Neural progenitor cell (in vitro differentiated cells): ENCODE results near the gene LRFN2. TPM values are rescaled to one million over a fixed set of nuclear protein-coding genes. Genes with fewer than 3 reads are reported as not detected.

Experiments used
- DNase-seq: peaks from one replicate; pipeline ENCODE4 v3.0.0-alpha.2; 2016; ENCODE audit warnings: low spot score
- H2AFZ ChIP-seq: fragments of 200-600 bp; sonication (generic); replicated peaks from 2 replicates; pipeline ENCODE4 v1.6.1; 2016; ENCODE audit warnings: antibody characterized with exemption
- H3F3A ChIP-seq: fragments of 200-600 bp; sonication (generic); 2 replicates; pipeline ENCODE4 v1.6.1; 2016; ENCODE audit warnings: antibody characterized with exemption, low read depth
- H3K27ac ChIP-seq: fragments of 200-600 bp; sonication (generic); 2 replicates; pipeline ENCODE4 v1.5.1; 2016; ENCODE audit warnings: mild to moderate bottlenecking
- H3K27me3 ChIP-seq: fragments of 200-600 bp; sonication (generic); 2 replicates; pipeline ENCODE4 v1.6.1; 2016; ENCODE audit warnings: mild to moderate bottlenecking, moderate library complexity
- H3K36me3 ChIP-seq: fragments of 200-600 bp; sonication (generic); 2 replicates; pipeline ENCODE4 v1.5.1; 2016
- H3K4me1 ChIP-seq: fragments of 200-600 bp; sonication (generic); 2 replicates; pipeline ENCODE4 v1.6.1; 2016; ENCODE audit warnings: mixed run types
- H3K4me2 ChIP-seq: fragments of 200-600 bp; sonication (generic); 2 replicates; pipeline ENCODE4 v1.6.1; 2016
- H3K4me3 ChIP-seq: fragments of 200-600 bp; sonication (generic); 2 replicates; pipeline ENCODE4 v1.5.1; 2016
- H3K79me2 ChIP-seq: fragments of 200-600 bp; sonication (generic); 2 replicates; pipeline ENCODE4 v1.6.1; 2016; ENCODE audit warnings: low read depth
- H3K9ac ChIP-seq: fragments of 200-600 bp; sonication (generic); 2 replicates; pipeline ENCODE4 v1.6.1; 2016
- H3K9me3 ChIP-seq: fragments of 200-600 bp; sonication (generic); 2 replicates; pipeline ENCODE4 v1.5.1; 2016; ENCODE audit warnings: low read depth
- H4K20me1 ChIP-seq: fragments of 200-600 bp; sonication (generic); 2 replicates; pipeline ENCODE4 v1.6.1; 2016; ENCODE audit warnings: low read depth
- H3K27ac Mint-ChIP-seq: 3 replicates; pipeline ENCODE4 v1.8.0; 2021; ENCODE audit warnings: mixed read lengths
- H3K27me3 Mint-ChIP-seq: 2 replicates; pipeline ENCODE4 v1.8.0; 2022; ENCODE audit warnings: low read depth, mild to moderate bottlenecking, inconsistent platforms, moderate library complexity, mixed read lengths; ENCODE audit not compliant: insufficient read depth
- H3K36me3 Mint-ChIP-seq: 3 replicates; pipeline ENCODE4 v1.8.0; 2021; ENCODE audit warnings: mixed read lengths
- H3K4me1 Mint-ChIP-seq: 3 replicates; pipeline ENCODE4 v1.8.0; 2021; ENCODE audit warnings: mixed read lengths
- H3K4me3 Mint-ChIP-seq: 3 replicates; pipeline ENCODE4 v1.8.0; 2021; ENCODE audit warnings: mild to moderate bottlenecking, moderate library complexity, mixed read lengths
- H3K9me3 Mint-ChIP-seq: 3 replicates; pipeline ENCODE4 v1.8.0; 2020; ENCODE audit warnings: mixed read lengths
- EZH2 ChIP-seq: fragments of 200-600 bp; sonication (generic); IDR thresholded peaks from 2 replicates; pipeline ENCODE4 v1.6.1; 2017; ENCODE audit warnings: antibody characterized with exemption, mild to moderate bottlenecking, moderate library complexity
- EZH2phosphoT487 ChIP-seq: fragments of 200-600 bp; sonication (generic); IDR thresholded peaks from 2 replicates; pipeline ENCODE4 v1.6.1; 2017; ENCODE audit warnings: antibody characterized with exemption
- total RNA-seq: library from RNA; depleted of rRNA; stranded (reverse); fragments of >200 nt; gene quantifications from 2 replicates; pipeline ENCODE4 v1.2.3, GENCODE V29; 2015; ENCODE audit warnings: low replicate concordance
- TF ChIP-seq, protein P1 (sequence below): fragments of 200-600 bp; sonication (generic); IDR thresholded peaks from 2 replicates; pipeline ENCODE4 v1.5.1; 2017; ENCODE audit warnings: antibody characterized with exemption, mild to moderate bottlenecking

LRFN2 gene
- total RNA-seq, 1 donor from 2014 or later, result not detected

DNA sequence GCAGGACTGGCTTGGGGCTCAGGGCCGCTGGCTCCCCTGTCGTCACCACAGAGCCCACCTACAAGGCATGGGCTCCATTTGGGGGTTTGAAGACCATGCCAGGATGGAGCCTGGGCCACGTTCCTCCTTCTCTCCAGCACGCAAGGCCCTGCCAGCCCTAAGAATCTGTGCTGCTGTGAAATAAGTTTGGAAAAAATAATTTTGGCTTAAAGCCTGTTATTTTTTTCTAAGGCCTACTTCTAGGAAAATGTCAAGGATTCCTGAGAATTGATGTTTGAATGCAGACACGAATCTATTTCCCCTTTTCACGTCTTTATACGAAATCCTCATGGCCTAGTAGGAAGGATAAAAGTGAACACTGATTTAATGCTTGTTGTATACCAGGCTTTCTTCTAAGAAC lies 107.5 kb downstream of the LRFN2 start:
- Mint-ChIP-seq H3K27me3 (peaks cover 7% of the 10 kb centered on the region), H3K4me1 (peaks cover 36% of the 10 kb centered on the region), H3K36me3 (no peaks in the 10 kb centered on the region), H3K9me3 (no peaks in the 10 kb centered on the region), H3K4me3 (no peak overlapping the region), H3K27ac (no peak overlapping the region)
- TF ChIP-seq, protein P1, sequence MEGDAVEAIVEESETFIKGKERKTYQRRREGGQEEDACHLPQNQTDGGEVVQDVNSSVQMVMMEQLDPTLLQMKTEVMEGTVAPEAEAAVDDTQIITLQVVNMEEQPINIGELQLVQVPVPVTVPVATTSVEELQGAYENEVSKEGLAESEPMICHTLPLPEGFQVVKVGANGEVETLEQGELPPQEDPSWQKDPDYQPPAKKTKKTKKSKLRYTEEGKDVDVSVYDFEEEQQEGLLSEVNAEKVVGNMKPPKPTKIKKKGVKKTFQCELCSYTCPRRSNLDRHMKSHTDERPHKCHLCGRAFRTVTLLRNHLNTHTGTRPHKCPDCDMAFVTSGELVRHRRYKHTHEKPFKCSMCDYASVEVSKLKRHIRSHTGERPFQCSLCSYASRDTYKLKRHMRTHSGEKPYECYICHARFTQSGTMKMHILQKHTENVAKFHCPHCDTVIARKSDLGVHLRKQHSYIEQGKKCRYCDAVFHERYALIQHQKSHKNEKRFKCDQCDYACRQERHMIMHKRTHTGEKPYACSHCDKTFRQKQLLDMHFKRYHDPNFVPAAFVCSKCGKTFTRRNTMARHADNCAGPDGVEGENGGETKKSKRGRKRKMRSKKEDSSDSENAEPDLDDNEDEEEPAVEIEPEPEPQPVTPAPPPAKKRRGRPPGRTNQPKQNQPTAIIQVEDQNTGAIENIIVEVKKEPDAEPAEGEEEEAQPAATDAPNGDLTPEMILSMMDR, result no peak
- TF ChIP-seq EZH2 (no peak), EZH2phosphoT487 (no peak)
- H3K27ac ChIP-seq, result no peak overlapping the region
- peaks cover 3% of the 10 kb centered on the region for H3K4me1 ChIP-seq
- no peak overlapping the region for H3K9ac ChIP-seq
- no peak overlapping the region for H2AFZ ChIP-seq
- H3K27me3 ChIP-seq, result no peaks in the 10 kb centered on the region
- H3K4me2 ChIP-seq, result no peak overlapping the region
- no peaks in the 10 kb centered on the region for H4K20me1 ChIP-seq
- H3K36me3 ChIP-seq, result no peaks in the 10 kb centered on the region
- H3K79me2 ChIP-seq, result no peaks in the 10 kb centered on the region
- no peak for DNase-seq
- H3F3A ChIP-seq, result no peaks in the 10 kb centered on the region
- no peak overlapping the region for H3K4me3 ChIP-seq
- no peaks in the 10 kb centered on the region for H3K9me3 ChIP-seq

DNA sequence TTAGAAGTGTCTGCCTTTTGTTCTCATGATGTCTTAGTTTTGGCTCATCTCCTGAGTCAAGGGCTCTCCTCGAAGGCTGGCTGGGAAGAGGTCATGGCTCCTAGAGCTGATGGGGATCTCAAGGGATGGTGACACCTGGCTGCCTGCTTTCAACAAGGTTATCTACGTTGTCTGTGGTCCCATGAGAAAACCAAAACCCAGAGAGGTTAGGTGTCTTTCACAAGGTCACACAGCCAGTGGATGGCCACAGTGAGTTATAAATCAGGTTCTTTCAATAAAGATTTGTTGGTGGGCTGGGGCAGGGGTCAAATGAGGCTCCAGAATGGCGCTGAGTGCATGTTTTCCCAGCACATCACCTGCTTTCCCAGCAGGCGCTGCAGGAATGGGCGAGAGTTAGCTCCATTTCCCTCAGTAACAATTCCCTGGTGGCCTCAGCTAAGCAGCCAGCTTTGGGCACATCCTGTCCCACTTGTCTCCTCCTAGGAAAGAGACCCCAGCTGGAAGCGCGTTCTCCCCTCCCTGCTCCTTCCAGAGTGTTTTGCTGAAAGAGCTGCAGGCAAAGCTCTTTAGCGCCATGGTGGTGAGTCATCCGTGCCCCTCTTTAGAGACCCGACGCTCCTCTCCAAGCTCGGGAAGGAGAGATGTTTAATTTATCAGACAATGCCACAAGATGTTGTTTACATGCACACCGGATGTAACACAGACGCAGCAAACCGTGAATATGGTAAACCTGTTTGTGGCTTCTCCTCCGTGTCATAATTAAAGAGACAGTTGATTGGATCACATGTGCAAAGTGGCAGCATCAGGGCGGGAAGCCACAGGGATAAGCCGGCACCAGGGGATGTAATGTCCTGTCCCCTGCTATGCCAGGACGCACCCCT lies 109.7 kb downstream of the LRFN2 start:
- DNase-seq, result peak; percentile 52
- Histone ChIP-seq H3K4me2 (peak overlapping the region; percentile 33), H3K9ac (no peak overlapping the region), H3K36me3 (no peaks in the 10 kb centered on the region), H3K27me3 (no peaks in the 10 kb centered on the region), H3K79me2 (no peaks in the 10 kb centered on the region), H4K20me1 (no peaks in the 10 kb centered on the region), H3K4me3 (no peak overlapping the region), H3K9me3 (no peaks in the 10 kb centered on the region), H3K4me1 (peaks cover 3% of the 10 kb centered on the region), H3F3A (no peaks in the 10 kb centered on the region), H2AFZ (peak overlapping the region; percentile 64), H3K27ac (no peak overlapping the region)
- Mint-ChIP-seq H3K4me3 (peak overlapping the region; percentile 46), H3K9me3 (no peaks in the 10 kb centered on the region), H3K4me1 (peaks cover 27% of the 10 kb centered on the region), H3K27me3 (peaks cover 9% of the 10 kb centered on the region), H3K36me3 (no peaks in the 10 kb centered on the region), H3K27ac (no peak overlapping the region)
- TF ChIP-seq, protein P1, result peak; percentile 20
- TF ChIP-seq EZH2phosphoT487, result no peak

DNA sequence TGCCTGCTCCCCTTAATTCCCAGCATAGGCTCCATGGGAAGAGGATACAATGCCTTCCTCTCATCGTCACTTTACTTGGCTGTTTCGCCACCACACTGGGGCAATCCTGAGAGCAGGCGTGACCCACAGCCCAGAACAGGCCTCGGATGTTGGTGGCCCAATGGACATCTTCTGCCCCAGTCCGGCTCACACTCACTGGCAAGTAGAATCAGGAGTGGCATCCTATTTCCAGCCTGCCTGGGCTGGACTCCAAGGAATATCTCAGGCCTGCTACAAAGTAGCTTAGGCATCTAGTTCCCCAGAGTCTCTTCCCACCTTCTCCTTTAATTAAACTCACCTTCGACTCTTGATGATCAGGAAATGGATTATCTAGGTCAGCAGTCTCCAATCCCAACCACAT lies 110.5 kb downstream of the LRFN2 start:
- Histone ChIP-seq H3K4me2 (no peak overlapping the region), H3K27me3 (no peaks in the 10 kb centered on the region), H3K27ac (no peak overlapping the region), H3K9me3 (no peaks in the 10 kb centered on the region), H3F3A (no peaks in the 10 kb centered on the region), H3K79me2 (no peaks in the 10 kb centered on the region), H3K4me1 (peaks cover 3% of the 10 kb centered on the region), H2AFZ (no peak overlapping the region), H3K36me3 (no peaks in the 10 kb centered on the region), H3K4me3 (no peak overlapping the region), H4K20me1 (no peaks in the 10 kb centered on the region), H3K9ac (no peak overlapping the region)
- DNase-seq, result no peak
- H3K4me1 Mint-ChIP-seq, result peaks cover 22% of the 10 kb centered on the region
- no peaks in the 10 kb centered on the region for H3K9me3 Mint-ChIP-seq
- TF ChIP-seq EZH2 (no peak), EZH2phosphoT487 (no peak)
- TF ChIP-seq, protein P1, result no peak
- no peak overlapping the region for H3K4me3 Mint-ChIP-seq
- no peak overlapping the region for H3K27ac Mint-ChIP-seq
- peaks cover 9% of the 10 kb centered on the region for H3K27me3 Mint-ChIP-seq
- H3K36me3 Mint-ChIP-seq, result no peaks in the 10 kb centered on the region
